ENCODE results near the gene ANKRD1. TPM values are rescaled to one million over a fixed set of nuclear protein-coding genes. Genes with fewer than 3 reads are reported as not detected.

Gene ANKRD1
- total RNA-seq, 6 experiments from 2014 or later: 0.34 to 5.0 (median 4.7) TPM; not detected in 1

- Histone ChIP-seq H3K4me3 (no peak overlapping the region), H3K9me3 (no peaks in the 10 kb centered on the region), H3K36me3 (no peaks in the 10 kb centered on the region), H3K27me3 (no peaks in the 10 kb centered on the region), H3K27ac (no peak overlapping the region), H3K4me1 (no peaks in the 10 kb centered on the region)
- 70% methylated on average over 9 of the region's 10 CpGs for WGBS (ENCODE audit: insufficient coverage, low coverage, low lambda C conversion rate, missing lambda C conversion rate)
- ATAC-seq (peak in 1 of 4 donors; percentile 37), DNase-seq (no peak)
- TF ChIP-seq CTCF (IDR thresholded peaks at IDR 0.05) (no peak), POLR2A (IDR thresholded peaks at IDR 0.05) (no peak)
- intact Hi-C loops (cut with DNase I): no loop called here
Measured at GRCh38 chr10:90914992-90915765, 5.7 kb downstream of the ANKRD1 start.

GRCh38 chr10:90913774-90914420 lies 7.0 kb downstream of the ANKRD1 start:
- H3K27me3 ChIP-seq: no peaks in the 10 kb centered on the region
- 100% methylated on average over 2 of the region's 2 CpGs for WGBS (ENCODE audit: insufficient coverage, low coverage, low lambda C conversion rate, missing lambda C conversion rate)
- H3K27ac ChIP-seq: no peak overlapping the region
- H3K4me3 ChIP-seq: no peak overlapping the region
- DNase-seq (no peak), ATAC-seq (no peak)
- H3K36me3 ChIP-seq: no peaks in the 10 kb centered on the region
- intact Hi-C loops (cut with DNase I): no loop called here
- no peaks in the 10 kb centered on the region for H3K4me1 ChIP-seq
- H3K9me3 ChIP-seq: no peaks in the 10 kb centered on the region
- TF ChIP-seq CTCF (IDR thresholded peaks at IDR 0.05): no peak
- no peak for TF ChIP-seq POLR2A (IDR thresholded peaks at IDR 0.05)

- intact Hi-C loops (cut with DNase I): no loop called here
- 93% methylated on average over 7 of the region's 7 CpGs for WGBS (ENCODE audit: insufficient coverage, low coverage, low lambda C conversion rate, missing lambda C conversion rate)
- Histone ChIP-seq H3K27ac (no peak overlapping the region), H3K27me3 (no peaks in the 10 kb centered on the region), H3K9me3 (no peaks in the 10 kb centered on the region), H3K4me1 (no peaks in the 10 kb centered on the region), H3K36me3 (no peaks in the 10 kb centered on the region), H3K4me3 (no peak overlapping the region)
- no peak for TF ChIP-seq CTCF (IDR thresholded peaks at IDR 0.05)
- ATAC-seq: no peak
- DNase-seq: no peak
Measured at GRCh38 chr10:90912854-90913479, 7.9 kb downstream of the ANKRD1 start.

GRCh38 chr10:90912174-90912573 lies 8.7 kb downstream of the ANKRD1 start:
- TF ChIP-seq POLR2A (IDR thresholded peaks at IDR 0.05): no peak
- TF ChIP-seq CTCF (IDR thresholded peaks at IDR 0.05): no peak
- intact Hi-C loops (cut with DNase I): no loop called here
- Histone ChIP-seq H3K4me3 (no peak overlapping the region), H3K27ac (no peak overlapping the region), H3K9me3 (no peaks in the 10 kb centered on the region), H3K36me3 (no peaks in the 10 kb centered on the region), H3K27me3 (no peaks in the 10 kb centered on the region), H3K4me1 (no peaks in the 10 kb centered on the region)
- DNase-seq: no peak
- no peak for ATAC-seq
- WGBS (ENCODE audit: insufficient coverage, low coverage, low lambda C conversion rate, missing lambda C conversion rate): 71% methylated on average over 3 of the region's 4 CpGs
